Testis (tissue), 5 donors: ENCODE measurements around the gene MLH1. TPM values are rescaled to one million over a fixed set of nuclear protein-coding genes. Genes with fewer than 3 reads are reported as not detected.

Source experiments
- DNase-seq: peaks from one replicate; pipeline ENCODE4 v3.0.0-alpha.2; 2019
- H3K27ac ChIP-seq, 2 donors: fragments of 200-600 bp; sonication (generic); one replicate each; pipeline ENCODE4 v1.5.1; 2019
- H3K27me3 ChIP-seq: fragments of 200-600 bp; sonication (generic); one replicate; pipeline ENCODE4 v1.5.1; 2019
- H3K36me3 ChIP-seq: fragments of 200-600 bp; sonication (generic); one replicate; pipeline ENCODE4 v1.5.1; 2017; ENCODE audit warnings: low read depth; ENCODE audit errors: missing control alignments
- H3K4me1 ChIP-seq: fragments of 200-600 bp; sonication (generic); one replicate; pipeline ENCODE4 v1.5.1; 2019
- H3K4me3 ChIP-seq, 2 donors: fragments of 200-600 bp; sonication (generic); one replicate each; pipeline ENCODE4 v1.5.1; 2017 to 2019
- H3K9me3 ChIP-seq: fragments of 200-600 bp; sonication (generic); one replicate; pipeline ENCODE4 v1.5.1; 2017
- CTCF ChIP-seq, 3 experiments: fragments of 450-650 bp in 2 of 3; fragments of 200-600 bp in 1 of 3; sonication (generic) in 1 of 3; IDR thresholded peaks; one replicate each; pipeline ENCODE4 v1.5.1; 2016 to 2019; ENCODE audit warnings: antibody characterized with exemption in 3 of 3, mild to moderate bottlenecking in 2 of 3, moderate library complexity in 1 of 3
- POLR2A ChIP-seq: fragments of 450-650 bp; IDR thresholded peaks from one replicate; pipeline ENCODE4 v1.6.1; 2017; ENCODE audit warnings: antibody characterized with exemption, mild to moderate bottlenecking, moderate library complexity
- WGBS, 2 donors: methylation state at CpG; one replicate each; pipeline ENCODE4 v1.1.5; 2018; 5-methylcytosine and 5-hydroxymethylcytosine counted together
- intact Hi-C: fragments of 100-400 bp; cut with DNase I; formaldehyde crosslinking; loops from one replicate; pipeline ENCODE4 v1.15.1; 2023; ENCODE audit warnings: low total_unique reads
- long read RNA-seq, 2 donors: transcript quantifications; one replicate each; lab custom pipeline, GENCODE V29; 2026
- polyA plus RNA-seq: library from polyadenylated mRNA; stranded (reverse); fragments of 350-450 nt; fragmentation: Illumina TruSeq; extraction: RNeasy Lipid Tissue Mini Kit (QIAGEN cat#74804); gene quantifications from one replicate; pipeline ENCODE4 v1.2.3, GENCODE V29; 2014; ENCODE audit warnings: low read depth, low replicate concordance; ENCODE audit not compliant: insufficient read depth
- total RNA-seq, 2 donors: library from RNA; depleted of rRNA; stranded (reverse); fragments of >200 nt; gene quantifications; one replicate each; pipeline ENCODE4 v1.2.3, GENCODE V29; 2016

MLH1 gene
- total RNA-seq (10 to 100 TPM; 57.1 to 90.2 TPM), polyA plus RNA-seq (64.4 TPM)
- long read RNA-seq, donor 1, transcript MLH1-201 (19 exons, 2,752 nt), result major isoform, 7 of 49 reads
- long read RNA-seq, donor 1, partial matches to known transcripts, result 35 of 49 reads
- long read RNA-seq, donor 1, other reads (novel, unspliced or antisense), result 7 of 49 reads
- long read RNA-seq, donor 2, partial matches to known transcripts, result 67 of 71 reads
- long read RNA-seq, donor 2, other reads (novel, unspliced or antisense), result 0 of 71 reads

DNA sequence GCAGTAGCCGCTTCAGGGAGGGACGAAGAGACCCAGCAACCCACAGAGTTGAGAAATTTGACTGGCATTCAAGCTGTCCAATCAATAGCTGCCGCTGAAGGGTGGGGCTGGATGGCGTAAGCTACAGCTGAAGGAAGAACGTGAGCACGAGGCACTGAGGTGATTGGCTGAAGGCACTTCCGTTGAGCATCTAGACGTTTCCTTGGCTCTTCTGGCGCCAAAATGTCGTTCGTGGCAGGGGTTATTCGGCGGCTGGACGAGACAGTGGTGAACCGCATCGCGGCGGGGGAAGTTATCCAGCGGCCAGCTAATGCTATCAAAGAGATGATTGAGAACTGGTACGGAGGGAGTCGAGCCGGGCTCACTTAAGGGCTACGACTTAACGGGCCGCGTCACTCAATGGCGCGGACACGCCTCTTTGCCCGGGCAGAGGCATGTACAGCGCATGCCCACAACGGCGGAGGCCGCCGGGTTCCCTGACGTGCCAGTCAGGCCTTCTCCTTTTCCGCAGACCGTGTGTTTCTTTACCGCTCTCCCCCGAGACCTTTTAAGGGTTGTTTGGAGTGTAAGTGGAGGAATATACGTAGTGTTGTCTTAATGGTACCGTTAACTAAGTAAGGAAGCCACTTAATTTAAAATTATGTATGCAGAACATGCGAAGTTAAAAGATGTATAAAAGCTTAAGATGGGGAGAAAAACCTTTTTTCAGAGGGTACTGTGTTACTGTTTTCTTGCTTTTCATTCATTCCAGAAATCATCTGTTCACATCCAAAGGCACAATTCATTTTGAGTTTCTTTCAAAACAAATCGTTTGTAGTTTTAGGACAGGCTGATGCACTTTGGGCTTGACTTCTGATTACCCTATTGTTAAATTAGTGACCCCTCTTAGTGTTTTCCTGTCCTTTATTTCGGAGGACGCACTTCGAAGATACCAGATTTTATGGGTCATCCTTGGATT lies at the start of gene MLH1:
Gene MLH1, plus strand, starts transcription at position 193 of the 958 bp plus-strand sequence. Its CDS starts 30 bp downstream, at position 223.
- intact Hi-C loops, result no loop called here

GRCh38 chr3:36943601-36944000 lies 49.7 kb upstream of the MLH1 start:
- H3K36me3 ChIP-seq, result no peaks in the 10 kb centered on the region
- TF ChIP-seq CTCF (IDR thresholded peaks at IDR 0.05), result no peak
- no peak for TF ChIP-seq POLR2A
- H3K4me3 ChIP-seq, result peak overlapping the region; percentile 69 to 71
- H3K4me1 ChIP-seq, result peaks cover 6% of the 10 kb centered on the region
- H3K27ac ChIP-seq, result peak overlapping the region in 1 of 2 donors; percentile 62
- 7 to 10% methylated on average over 10 of the region's 10 CpGs for WGBS, 2 donors
- no peak for DNase-seq
- H3K9me3 ChIP-seq, result no peaks in the 10 kb centered on the region
- intact Hi-C loops, result no loop called here
- H3K27me3 ChIP-seq, result no peaks in the 10 kb centered on the region

More for the DNA sequence above, at the start of gene MLH1:
- H3K9me3 ChIP-seq, result no peaks in the 10 kb centered on the region
- peak within 1 kb of the TSS; percentile 75 to 87 for H3K4me3 ChIP-seq
- no peaks in the 10 kb centered on the region for H3K27me3 ChIP-seq
- peak; percentile 95 for DNase-seq
- H3K36me3 ChIP-seq, result no peaks in the 10 kb centered on the region
- peaks cover 21% of the 10 kb centered on the region for H3K4me1 ChIP-seq
- H3K27ac ChIP-seq, result peak within 1 kb of the TSS; percentile 98 to 99
- TF ChIP-seq CTCF (IDR thresholded peaks at IDR 0.05) (no peak), POLR2A (peak; percentile 48)
- WGBS, 2 donors, result 0 to 1% methylated on average over 42 to 47 of the region's 47 CpGs

GRCh38 chr3:36944012-36944640 lies 49.2 kb upstream of the MLH1 start:
- peaks cover 6% of the 10 kb centered on the region for H3K4me1 ChIP-seq
- TF ChIP-seq CTCF (IDR thresholded peaks at IDR 0.05), result no peak
- no peak for TF ChIP-seq POLR2A
- H3K4me3 ChIP-seq, result peak overlapping the region; percentile 69 to 71
- H3K27me3 ChIP-seq, result no peaks in the 10 kb centered on the region
- peak; percentile 57 for DNase-seq
- H3K36me3 ChIP-seq, result no peaks in the 10 kb centered on the region
- 0 to 1% methylated on average over 40 to 50 of the region's 56 CpGs for WGBS, 2 donors
- intact Hi-C loops, result no loop called here
- H3K27ac ChIP-seq, result peak overlapping the region; percentile 26 to 62
- no peaks in the 10 kb centered on the region for H3K9me3 ChIP-seq

DNA sequence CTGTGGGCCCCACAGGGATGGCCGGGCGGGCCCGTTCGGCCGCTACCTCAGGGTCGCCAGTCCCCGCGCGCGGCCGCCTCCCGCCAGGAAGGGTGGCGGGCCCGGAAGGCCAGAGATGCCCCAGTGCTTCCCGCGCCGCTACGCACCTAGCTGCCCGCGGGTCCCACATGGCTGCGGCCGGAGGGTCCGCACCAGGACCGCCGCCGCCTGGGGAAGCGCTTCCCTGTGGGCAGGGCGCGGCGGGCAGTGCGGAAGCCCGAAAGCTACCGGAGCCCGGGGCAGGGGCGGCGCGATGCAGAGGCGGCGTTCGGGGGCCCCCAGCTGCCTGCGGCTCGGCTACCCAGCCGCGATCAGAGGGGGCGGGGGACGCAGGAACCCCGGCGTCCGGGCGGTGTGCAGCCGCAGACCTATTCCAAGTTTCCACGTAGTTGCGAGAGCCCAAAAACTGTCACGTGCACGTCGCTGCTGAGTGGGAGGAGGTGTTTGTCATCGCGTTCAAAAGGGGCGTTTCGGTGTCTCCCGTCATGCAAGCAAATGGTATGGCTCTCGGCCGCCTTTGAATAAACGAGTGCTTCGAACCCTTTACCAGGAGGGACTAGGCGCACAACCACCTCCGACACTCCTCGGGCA lies 48.6 kb upstream of the MLH1 start, which contains the start of gene TRANK1:
Gene TRANK1, minus strand, starts transcription at position 414 of the 630 bp plus-strand sequence. Its CDS starts 245 bp downstream, at position 169.
- intact Hi-C loops, result no loop called here
- Histone ChIP-seq H3K4me1 (peaks cover 6% of the 10 kb centered on the region), H3K27ac (peak within 1 kb of the TSS; percentile 26 to 62), H3K36me3 (no peaks in the 10 kb centered on the region), H3K9me3 (no peaks in the 10 kb centered on the region), H3K27me3 (no peaks in the 10 kb centered on the region), H3K4me3 (peak within 1 kb of the TSS; percentile 69 to 71)
- TF ChIP-seq CTCF (IDR thresholded peaks at IDR 0.05) (no peak), POLR2A (no peak)
- 0 to 12% methylated on average over 3 to 68 of the region's 68 CpGs for WGBS, 2 donors
- peak; percentile 81 for DNase-seq
